NB4 (cell line): ENCODE measurements around the gene SLC7A6.

Experiments used
- CTCF ChIP-seq: IDR thresholded peaks from one replicate; pipeline ENCODE4 v1.5.1; 2012; ENCODE audit warnings: low read depth, low read length
- MAX ChIP-seq: IDR thresholded peaks from 2 replicates; pipeline ENCODE4 v1.6.1; 2011; ENCODE audit warnings: low read depth, low read length
- MYC ChIP-seq: IDR thresholded peaks from 2 replicates; pipeline ENCODE4 v1.6.1; 2011; ENCODE audit warnings: low read depth, low read length
- POLR2A ChIP-seq: IDR thresholded peaks from 2 replicates; pipeline ENCODE4 v1.6.1; 2011; ENCODE audit warnings: mild to moderate bottlenecking; ENCODE audit not compliant: insufficient read length; ENCODE audit errors: extremely low read depth

- TF ChIP-seq CTCF (no peak), POLR2A (no peak), MYC (no peak), MAX (no peak)
Observed at GRCh38 chr16:68227850-68228553, 36.3 kb upstream of the SLC7A6 start.
